MM.1S (cell line): Measurements from ENCODE around the gene MMP25.

Experiments
- CTCF ChIP-seq: fragments of 300-600 bp; sonication (generic); IDR thresholded peaks from 2 replicates; pipeline ENCODE4 v1.5.1; 2016; ENCODE audit warnings: antibody characterized with exemption, low read length, mixed read lengths
- EZH2 ChIP-seq: fragments of 300-600 bp; sonication (generic); optimal IDR thresholded peaks from 2 replicates; pipeline ENCODE3; 2017; ENCODE audit warnings: low read depth, mild to moderate bottlenecking, antibody characterized with exemption, low read length, mixed read lengths

- no peak for TF ChIP-seq CTCF
- TF ChIP-seq EZH2 = no peak
Measured at GRCh38 chr16:3062553-3062952, 16.2 kb downstream of the MMP25 start.
